HCT116 (cell line): ENCODE measurements around the gene RPS27A. TPM values are rescaled to one million over a fixed set of nuclear protein-coding genes. Genes with fewer than 3 reads are reported as not detected.

Experiments
- ATAC-seq: fragments of 200-7000 bp; cut with Tn5 transposase; 2 replicates; pipeline ENCODE4 v1.9.1; 2020; ENCODE audit warnings: mild to moderate bottlenecking, moderate library complexity
- BruUV-seq: library from RNA; stranded (reverse); fragments of 400-500 nt; replicated peaks from 2 replicates; lab custom pipeline; 2021; lab: Mats Ljungman, UMichigan
- CTCF ChIA-PET: fragments of 300-600 bp; sonication (Branson Sonifier 250); formaldehyde crosslinking; loops from one replicate; lab custom pipeline; 2021; ENCODE audit warnings: antibody characterized with exemption; lab: Charles Lee
- POLR2A ChIA-PET: fragments of 300-600, 350-600 bp; sonication (Branson Sonifier 250); formaldehyde crosslinking; loops from one replicate; lab custom pipeline; 2021; ENCODE audit warnings: antibody characterized with exemption; lab: Charles Lee
- RAD21 ChIA-PET, 2 experiments: fragments of 300-600 bp; sonication (Branson Sonifier 250); formaldehyde crosslinking; loops; one replicate each; lab custom pipeline; 2023; ENCODE audit warnings: low total read pairs in 2 of 2; ENCODE audit not compliant: uncharacterized antibody in 2 of 2, unreplicated experiment in 2 of 2, low non-redundant PET in 1 of 2; lab: Charles Lee
- DNase-seq: peaks from one replicate; pipeline ENCODE4 v3.0.0-alpha.2; 2010; ENCODE audit warnings: low read depth, low spot score
- H2AFZ ChIP-seq: fragments of 200-600 bp; shearing (Covaris generic), sonication (generic); 2 replicates; pipeline ENCODE4 v1.6.1; 2017; ENCODE audit warnings: low read depth, mixed run types, mixed read lengths, antibody characterized with exemption, low read length; ENCODE audit not compliant: poor library complexity, severe bottlenecking
- H3K27ac ChIP-seq: 2 replicates; pipeline ENCODE4 v1.5.1; 2012; ENCODE audit warnings: low read depth, low read length
- H3K27me3 ChIP-seq: fragments of 200-600 bp; sonication (generic); 2 replicates; pipeline ENCODE4 v1.6.1; 2016; ENCODE audit warnings: mixed run types, low read length, mixed read lengths; ENCODE audit not compliant: insufficient read depth
- H3K36me3 ChIP-seq, 2 experiments: fragments of 200-500 bp in 1 of 2; fragments of 200-600 bp in 1 of 2; sonication (Bioruptor generic) in 1 of 2; sonication (generic) in 1 of 2; 2 replicates each; pipeline versions ENCODE4 v1.5.1 to v1.6.1; 2014 to 2016; ENCODE audit warnings: low read length in 2 of 2, inconsistent platforms in 1 of 2, mixed read lengths in 1 of 2, mixed run types in 1 of 2; ENCODE audit not compliant: insufficient read depth in 2 of 2, control insufficient read depth in 1 of 2
- H3K4me1 ChIP-seq, 2 experiments: fragments of 200-600 bp in 1 of 2; sonication (generic) in 1 of 2; 2 replicates each; pipeline versions ENCODE4 v1.5.1 to v1.6.1; 2012 to 2017; ENCODE audit warnings: low read length in 2 of 2, inconsistent platforms in 1 of 2, mild to moderate bottlenecking in 1 of 2, mixed read lengths in 1 of 2, mixed run types in 1 of 2, moderate library complexity in 1 of 2; ENCODE audit not compliant: insufficient read depth in 2 of 2, control insufficient read depth in 1 of 2
- H3K4me2 ChIP-seq: fragments of 200-600 bp; sonication (generic); 2 replicates; pipeline ENCODE4 v1.6.1; 2017; ENCODE audit warnings: mixed run types, low read length, mixed read lengths
- H3K4me3 ChIP-seq, 2 experiments: fragments of 200-600 bp in 1 of 2; sonication (generic) in 1 of 2; replicated peaks in 1 of 2; 2 replicates each; pipeline ENCODE4 v1.5.1; 2011 to 2016; ENCODE audit warnings: low read length in 2 of 2, control low read depth in 1 of 2, low read depth in 1 of 2, mild to moderate bottlenecking in 1 of 2, mixed read lengths in 1 of 2, mixed run types in 1 of 2
- H3K79me2 ChIP-seq: fragments of 200-600 bp; sonication (generic); 2 replicates; pipeline ENCODE4 v1.6.1; 2017; ENCODE audit warnings: mild to moderate bottlenecking, mixed run types, low read length, moderate library complexity, mixed read lengths; ENCODE audit not compliant: insufficient read depth
- H3K9ac ChIP-seq: fragments of 200-600 bp; sonication (generic); 2 replicates; pipeline ENCODE4 v1.6.1; 2016; ENCODE audit warnings: low read length, mixed read lengths
- H3K9me2 ChIP-seq: fragments of 200-600 bp; sonication (generic), shearing (Covaris generic); 2 replicates; pipeline ENCODE4 v1.6.1; 2017; ENCODE audit warnings: mixed run types, mild to moderate bottlenecking, moderate library complexity; ENCODE audit not compliant: insufficient read depth
- H3K9me3 ChIP-seq, 2 experiments: fragments of 200-500 bp in 1 of 2; fragments of 200-600 bp in 1 of 2; sonication (Bioruptor generic) in 1 of 2; sonication (generic) in 1 of 2; 2 replicates each; pipeline ENCODE4 v1.6.1; 2014 to 2017; ENCODE audit warnings: low read length in 2 of 2, mixed read lengths in 2 of 2, inconsistent platforms in 1 of 2, low read depth in 1 of 2, mild to moderate bottlenecking in 1 of 2, mixed run types in 1 of 2, moderate library complexity in 1 of 2; ENCODE audit not compliant: control insufficient read depth in 1 of 2, insufficient read depth in 1 of 2
- H4K20me1 ChIP-seq: fragments of 200-600 bp; sonication (generic), shearing (Covaris generic); 2 replicates; pipeline ENCODE4 v1.6.1; 2017; ENCODE audit warnings: mixed run types, mild to moderate bottlenecking, moderate library complexity; ENCODE audit not compliant: insufficient read depth
- EGR1 ChIP-seq: IDR thresholded peaks from 2 replicates; pipeline ENCODE4 v1.6.1; 2012; ENCODE audit warnings: low read depth
- JUND ChIP-seq: IDR thresholded peaks from 2 replicates; pipeline ENCODE4 v1.6.1; 2012
- POLR2A ChIP-seq: IDR thresholded peaks from 2 replicates; pipeline ENCODE4 v1.7.0; 2011; ENCODE audit warnings: borderline replicate concordance; ENCODE audit not compliant: insufficient read depth, insufficient read length; ENCODE audit errors: extremely low read depth
- RAD21 ChIP-seq: IDR thresholded peaks from 2 replicates; pipeline ENCODE4 v1.6.1; 2012; ENCODE audit warnings: low read depth, mild to moderate bottlenecking
- SIN3A ChIP-seq: IDR thresholded peaks from 2 replicates; pipeline ENCODE4 v1.6.1; 2012; ENCODE audit warnings: low read depth
- SP1 ChIP-seq: IDR thresholded peaks from 2 replicates; pipeline ENCODE4 v1.6.1; 2012; ENCODE audit warnings: low read depth
- SRF ChIP-seq: IDR thresholded peaks from 2 replicates; pipeline ENCODE4 v1.6.1; 2012; ENCODE audit warnings: low read depth
- ZNF274 ChIP-seq: fragments of 200-500 bp; sonication (Bioruptor generic); IDR thresholded peaks from 2 replicates; pipeline ENCODE4 v1.6.1; 2014; ENCODE audit warnings: mild to moderate bottlenecking, low read depth, low read length, inconsistent platforms
- intact Hi-C: fragments of 100-400 bp; cut with micrococcal nuclease; formaldehyde crosslinking; loops from 2 replicates; pipeline ENCODE4 v1.10.0; 2022
- total RNA-seq: library from RNA; stranded (reverse); gene quantifications from one replicate; pipeline ENCODE4 v1.2.1, GENCODE V29; 2021; ENCODE audit not compliant: unreplicated experiment
- TF ChIP-seq, protein P1 (sequence below): IDR thresholded peaks from 2 replicates; pipeline ENCODE4 v1.6.1; 2012; ENCODE audit warnings: low read depth

RPS27A gene
- total RNA-seq, 1 experiment from 2014 or later = 1,291 TPM

- Histone ChIP-seq H3K4me3 (peak overlapping the region; percentile 77 to 91), H3K9me3 (no peaks in the 10 kb centered on the region), H3K9me2 (no peaks in the 10 kb centered on the region), H4K20me1 (peaks cover 7% of the 10 kb centered on the region; the same call in 1 of the 2 replicates), H3K27ac (peak overlapping the region; percentile 98), H3K4me1 (peaks cover 8 to 21% of the 10 kb centered on the region in 2 experiments), H3K79me2 (peaks cover 72% of the 10 kb centered on the region), H3K4me2 (peak overlapping the region; percentile 79), H2AFZ (peak overlapping the region; percentile 48), H3K27me3 (no peaks in the 10 kb centered on the region), H3K9ac (peak overlapping the region; percentile 98), H3K36me3 (peaks cover 24 to 37% of the 10 kb centered on the region in 2 experiments)
- TSS peak; percentile 75 for BruUV-seq
- ATAC-seq (peak; percentile 51), DNase-seq (no peak)
- RAD21 ChIA-PET = no interaction called here
- TF ChIP-seq, protein P1, sequence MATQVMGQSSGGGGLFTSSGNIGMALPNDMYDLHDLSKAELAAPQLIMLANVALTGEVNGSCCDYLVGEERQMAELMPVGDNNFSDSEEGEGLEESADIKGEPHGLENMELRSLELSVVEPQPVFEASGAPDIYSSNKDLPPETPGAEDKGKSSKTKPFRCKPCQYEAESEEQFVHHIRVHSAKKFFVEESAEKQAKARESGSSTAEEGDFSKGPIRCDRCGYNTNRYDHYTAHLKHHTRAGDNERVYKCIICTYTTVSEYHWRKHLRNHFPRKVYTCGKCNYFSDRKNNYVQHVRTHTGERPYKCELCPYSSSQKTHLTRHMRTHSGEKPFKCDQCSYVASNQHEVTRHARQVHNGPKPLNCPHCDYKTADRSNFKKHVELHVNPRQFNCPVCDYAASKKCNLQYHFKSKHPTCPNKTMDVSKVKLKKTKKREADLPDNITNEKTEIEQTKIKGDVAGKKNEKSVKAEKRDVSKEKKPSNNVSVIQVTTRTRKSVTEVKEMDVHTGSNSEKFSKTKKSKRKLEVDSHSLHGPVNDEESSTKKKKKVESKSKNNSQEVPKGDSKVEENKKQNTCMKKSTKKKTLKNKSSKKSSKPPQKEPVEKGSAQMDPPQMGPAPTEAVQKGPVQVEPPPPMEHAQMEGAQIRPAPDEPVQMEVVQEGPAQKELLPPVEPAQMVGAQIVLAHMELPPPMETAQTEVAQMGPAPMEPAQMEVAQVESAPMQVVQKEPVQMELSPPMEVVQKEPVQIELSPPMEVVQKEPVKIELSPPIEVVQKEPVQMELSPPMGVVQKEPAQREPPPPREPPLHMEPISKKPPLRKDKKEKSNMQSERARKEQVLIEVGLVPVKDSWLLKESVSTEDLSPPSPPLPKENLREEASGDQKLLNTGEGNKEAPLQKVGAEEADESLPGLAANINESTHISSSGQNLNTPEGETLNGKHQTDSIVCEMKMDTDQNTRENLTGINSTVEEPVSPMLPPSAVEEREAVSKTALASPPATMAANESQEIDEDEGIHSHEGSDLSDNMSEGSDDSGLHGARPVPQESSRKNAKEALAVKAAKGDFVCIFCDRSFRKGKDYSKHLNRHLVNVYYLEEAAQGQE = no peak
- TF ChIP-seq SRF (peak; percentile 98), SP1 (0 out of 2 replicates have a peak, but pooled peaks have one; percentile 19), POLR2A (no peak), JUND (no peak), SIN3A (peak; percentile 26; the same call in 1 of the 2 replicates), RAD21 (no peak), EGR1 (no peak), ZNF274 (no peak)
- CTCF ChIA-PET = no interaction called here
- POLR2A ChIA-PET = no interaction called here
- intact Hi-C loops = loop anchor here (1.0 to 2.0 kb wide), 4 partner anchors 181 to 385 kb away; partner anchors contain the start of genes PPP4R3B and RTN4
Observed at GRCh38 chr2:55231546-55232083, 873 bp upstream of the RPS27A start.
